ENCODE results near the gene LAMA4.

LAMA4 gene

GRCh38 chr6:112224088-112224487 is 30.3 kb downstream of the LAMA4 start:
- Histone ChIP-seq H3K4me3 (ENCODE audit: low read length) (no peak overlapping the region), H3K27ac (ENCODE audit: low read length) (no peak overlapping the region), H3K4me1 (ENCODE audit: control insufficient read depth, insufficient read depth, low read length) (no peaks in the 10 kb centered on the region), H3K27me3 (ENCODE audit: control insufficient read depth, insufficient read depth, low read length) (no peaks in the 10 kb centered on the region), H3K36me3 (ENCODE audit: control insufficient read depth, insufficient read depth, low read length) (no peaks in the 10 kb centered on the region), H3K9me3 (ENCODE audit: control insufficient read depth, insufficient read depth, low read length) (no peaks in the 10 kb centered on the region)
- no CpG with 5 or more reads among the region's 2 CpGs for WGBS (ENCODE audit: insufficient coverage, insufficient read length)
- no peak for DNase-seq (ENCODE audit: low read depth, low spot score)

GRCh38 chr6:112223070-112223861 is 31.1 kb downstream of the LAMA4 start:
- Histone ChIP-seq H3K27me3 (ENCODE audit: control insufficient read depth, insufficient read depth, low read length) (no peaks in the 10 kb centered on the region), H3K9me3 (ENCODE audit: control insufficient read depth, insufficient read depth, low read length) (no peaks in the 10 kb centered on the region), H3K4me3 (ENCODE audit: low read length) (no peak overlapping the region), H3K27ac (ENCODE audit: low read length) (no peak overlapping the region), H3K4me1 (ENCODE audit: control insufficient read depth, insufficient read depth, low read length) (no peaks in the 10 kb centered on the region), H3K36me3 (ENCODE audit: control insufficient read depth, insufficient read depth, low read length) (no peaks in the 10 kb centered on the region)
- DNase-seq (ENCODE audit: low read depth, low spot score) = no peak
- WGBS (ENCODE audit: insufficient coverage, insufficient read length) = no CpG with 5 or more reads among the region's 3 CpGs

- H3K4me3 ChIP-seq (ENCODE audit: low read length) = no peak overlapping the region
- H3K27me3 ChIP-seq (ENCODE audit: control insufficient read depth, insufficient read depth, low read length) = no peaks in the 10 kb centered on the region
- H3K9me3 ChIP-seq (ENCODE audit: control insufficient read depth, insufficient read depth, low read length) = no peaks in the 10 kb centered on the region
- WGBS (ENCODE audit: insufficient coverage, insufficient read length) = no CpG with 5 or more reads among the region's 6 CpGs
- no peak for DNase-seq (ENCODE audit: low read depth, low spot score)
- H3K4me1 ChIP-seq (ENCODE audit: control insufficient read depth, insufficient read depth, low read length) = no peaks in the 10 kb centered on the region
- H3K36me3 ChIP-seq (ENCODE audit: control insufficient read depth, insufficient read depth, low read length) = no peaks in the 10 kb centered on the region
- no peak overlapping the region for H3K27ac ChIP-seq (ENCODE audit: low read length)
Measured at GRCh38 chr6:112221981-112222852, 32.1 kb downstream of the LAMA4 start.

- Histone ChIP-seq H3K36me3 (ENCODE audit: control insufficient read depth, insufficient read depth, low read length) (no peaks in the 10 kb centered on the region), H3K4me3 (ENCODE audit: low read length) (no peak overlapping the region), H3K27me3 (ENCODE audit: control insufficient read depth, insufficient read depth, low read length) (no peaks in the 10 kb centered on the region), H3K9me3 (ENCODE audit: control insufficient read depth, insufficient read depth, low read length) (no peaks in the 10 kb centered on the region), H3K27ac (ENCODE audit: low read length) (no peak overlapping the region), H3K4me1 (ENCODE audit: control insufficient read depth, insufficient read depth, low read length) (no peaks in the 10 kb centered on the region)
- DNase-seq (ENCODE audit: low read depth, low spot score) = no peak
Measured at GRCh38 chr6:112221561-112221960, 32.8 kb downstream of the LAMA4 start.

- Histone ChIP-seq H3K4me3 (ENCODE audit: low read length) (no peak overlapping the region), H3K27ac (ENCODE audit: low read length) (no peak overlapping the region), H3K9me3 (ENCODE audit: control insufficient read depth, insufficient read depth, low read length) (no peaks in the 10 kb centered on the region), H3K4me1 (ENCODE audit: control insufficient read depth, insufficient read depth, low read length) (no peaks in the 10 kb centered on the region), H3K36me3 (ENCODE audit: control insufficient read depth, insufficient read depth, low read length) (no peaks in the 10 kb centered on the region), H3K27me3 (ENCODE audit: control insufficient read depth, insufficient read depth, low read length) (no peaks in the 10 kb centered on the region)
- DNase-seq (ENCODE audit: low read depth, low spot score) = no peak
- no CpG with 5 or more reads among the region's 5 CpGs for WGBS (ENCODE audit: insufficient coverage, insufficient read length)
Measured at GRCh38 chr6:112218563-112218962, 35.8 kb downstream of the LAMA4 start.

DNA sequence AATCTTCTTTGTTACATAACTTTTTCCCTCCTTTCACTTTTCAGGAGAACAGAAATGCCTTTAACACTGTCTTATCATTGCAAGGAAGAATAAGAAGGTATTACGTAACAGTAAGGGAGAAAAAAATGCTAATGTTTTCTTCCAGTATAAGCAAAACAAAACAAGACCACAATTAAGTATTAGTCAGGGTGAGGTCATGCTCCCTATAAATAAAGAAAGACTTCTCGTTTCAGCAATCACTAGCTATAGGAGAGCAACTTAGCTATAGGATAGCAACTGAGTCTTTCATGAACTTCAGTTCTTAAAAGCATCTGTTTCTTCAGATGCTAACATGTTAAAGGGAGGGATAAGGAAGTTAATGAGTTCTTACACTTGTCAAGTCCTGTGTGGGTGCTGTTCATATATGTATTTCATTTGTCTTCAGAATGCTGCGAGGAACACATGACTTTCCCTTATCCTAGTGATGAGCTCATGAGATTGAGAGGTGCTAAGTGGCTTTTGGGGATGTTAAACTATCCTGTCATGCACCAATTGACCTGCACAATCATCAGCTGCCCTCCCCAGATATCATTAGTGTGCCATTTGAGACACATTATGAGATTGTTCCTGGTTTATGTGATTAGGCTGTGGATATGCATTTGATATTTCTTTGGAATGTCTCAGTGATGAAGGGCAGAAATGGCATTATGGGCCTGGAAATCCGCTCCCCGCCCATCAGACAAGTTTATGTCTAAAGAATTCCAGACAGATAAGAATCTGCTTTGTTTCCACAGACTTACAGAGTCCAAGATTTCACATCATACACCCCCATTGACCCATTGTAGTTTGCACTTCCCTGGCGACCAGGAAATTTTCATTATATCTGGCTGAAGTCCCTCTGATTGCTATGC is 37.5 kb downstream of the LAMA4 start:
- DNase-seq (ENCODE audit: low read depth, low spot score) = no peak
- WGBS (ENCODE audit: insufficient coverage, insufficient read length) = no CpG with 5 or more reads among the region's 6 CpGs
- Histone ChIP-seq H3K27ac (ENCODE audit: low read length) (no peak overlapping the region), H3K4me1 (ENCODE audit: control insufficient read depth, insufficient read depth, low read length) (no peaks in the 10 kb centered on the region), H3K4me3 (ENCODE audit: low read length) (no peak overlapping the region), H3K9me3 (ENCODE audit: control insufficient read depth, insufficient read depth, low read length) (no peaks in the 10 kb centered on the region), H3K27me3 (ENCODE audit: control insufficient read depth, insufficient read depth, low read length) (no peaks in the 10 kb centered on the region), H3K36me3 (ENCODE audit: control insufficient read depth, insufficient read depth, low read length) (no peaks in the 10 kb centered on the region)

GRCh38 chr6:112215488-112216284 is 38.7 kb downstream of the LAMA4 start:
- no CpG with 5 or more reads among the region's 7 CpGs for WGBS (ENCODE audit: insufficient coverage, insufficient read length)
- Histone ChIP-seq H3K9me3 (ENCODE audit: control insufficient read depth, insufficient read depth, low read length) (no peaks in the 10 kb centered on the region), H3K36me3 (ENCODE audit: control insufficient read depth, insufficient read depth, low read length) (no peaks in the 10 kb centered on the region), H3K27me3 (ENCODE audit: control insufficient read depth, insufficient read depth, low read length) (no peaks in the 10 kb centered on the region), H3K4me3 (ENCODE audit: low read length) (no peak overlapping the region), H3K27ac (ENCODE audit: low read length) (no peak overlapping the region), H3K4me1 (ENCODE audit: control insufficient read depth, insufficient read depth, low read length) (no peaks in the 10 kb centered on the region)
- no peak for DNase-seq (ENCODE audit: low read depth, low spot score)

DNA sequence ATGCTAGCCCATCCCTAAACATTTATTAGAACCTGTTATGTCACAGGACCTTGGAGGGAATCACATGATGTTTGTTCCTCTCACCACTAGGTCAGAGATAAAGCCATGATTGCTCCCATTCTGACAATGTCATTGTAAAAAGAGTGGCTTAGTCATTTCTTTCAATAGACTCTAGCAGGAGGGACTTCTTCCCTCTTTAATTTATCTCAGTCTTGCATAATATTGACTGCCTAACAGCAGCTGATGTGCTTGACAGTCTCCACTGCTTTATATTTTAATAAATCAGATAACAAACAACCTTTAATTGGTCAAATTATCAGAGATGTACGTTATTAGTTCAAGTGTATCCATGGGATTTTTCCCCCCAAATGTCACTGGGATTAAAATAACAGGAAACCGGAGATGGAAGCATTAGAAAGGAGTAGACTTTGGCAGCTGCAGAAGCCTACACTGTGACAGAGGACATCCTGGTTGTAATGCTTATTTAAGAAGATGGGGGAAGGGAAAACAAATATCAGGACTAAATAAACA is 39.6 kb downstream of the LAMA4 start:
- H3K4me1 ChIP-seq (ENCODE audit: control insufficient read depth, insufficient read depth, low read length) = no peaks in the 10 kb centered on the region
- no peak overlapping the region for H3K27ac ChIP-seq (ENCODE audit: low read length)
- WGBS (ENCODE audit: insufficient coverage, insufficient read length) = no CpG with 5 or more reads among the region's 2 CpGs
- no peaks in the 10 kb centered on the region for H3K36me3 ChIP-seq (ENCODE audit: control insufficient read depth, insufficient read depth, low read length)
- no peak overlapping the region for H3K4me3 ChIP-seq (ENCODE audit: low read length)
- DNase-seq (ENCODE audit: low read depth, low spot score) = no peak
- no peaks in the 10 kb centered on the region for H3K27me3 ChIP-seq (ENCODE audit: control insufficient read depth, insufficient read depth, low read length)
- H3K9me3 ChIP-seq (ENCODE audit: control insufficient read depth, insufficient read depth, low read length) = no peaks in the 10 kb centered on the region

DNA sequence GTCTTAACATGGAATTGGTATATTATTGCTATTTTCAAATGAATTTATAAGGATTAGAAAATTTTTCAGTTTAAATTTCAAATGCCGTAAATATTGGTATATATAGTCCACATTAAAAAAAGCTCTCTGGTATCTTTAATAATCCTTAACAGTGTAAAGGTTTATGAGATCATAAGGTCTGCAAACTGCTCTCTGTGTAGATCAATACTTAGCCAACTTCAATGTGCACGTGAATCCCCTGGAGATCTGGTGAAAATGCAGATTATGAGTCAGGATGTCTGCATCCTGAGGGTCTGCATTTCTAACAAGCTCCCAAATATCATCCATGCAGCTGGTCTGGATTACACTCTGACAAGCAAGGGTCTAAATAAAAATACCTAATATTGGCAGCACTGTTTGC is 43.5 kb downstream of the LAMA4 start:
- Histone ChIP-seq H3K27ac (ENCODE audit: low read length) (no peak overlapping the region), H3K9me3 (ENCODE audit: control insufficient read depth, insufficient read depth, low read length) (no peaks in the 10 kb centered on the region), H3K27me3 (ENCODE audit: control insufficient read depth, insufficient read depth, low read length) (no peaks in the 10 kb centered on the region), H3K36me3 (ENCODE audit: control insufficient read depth, insufficient read depth, low read length) (no peaks in the 10 kb centered on the region), H3K4me3 (ENCODE audit: low read length) (no peak overlapping the region), H3K4me1 (ENCODE audit: control insufficient read depth, insufficient read depth, low read length) (no peaks in the 10 kb centered on the region)
- no CpG with 5 or more reads among the region's 2 CpGs for whole genome bisulfite sequencing (ENCODE audit: insufficient coverage, insufficient read length)
- DNase-seq (ENCODE audit: low read depth, low spot score) = no peak
